K562 (cell line): ENCODE measurements around the gene B3GALT4. TPM values are rescaled to one million over a fixed set of nuclear protein-coding genes. Genes with fewer than 3 reads are reported as not detected.
A peak's percentile ranks its signal among the peaks of the same experiment; 100 is the strongest.

Experiments used
- BACH1 ChIP-seq: fragments of 200-800 bp; sonication (Bioruptor generic); IDR thresholded peaks from 2 replicates; pipeline ENCODE4 v1.6.1; 2016; ENCODE audit warnings: missing genetic modification characterization, missing compliant biosample characterization
- CC2D1A ChIP-seq: fragments of 450-650 bp; IDR thresholded peaks from 2 replicates; pipeline ENCODE4 v1.6.1; 2017; ENCODE audit warnings: mild to moderate bottlenecking
- ETS1 ChIP-seq: conservative IDR thresholded peaks from 2 replicates; pipeline ENCODE4 v1.6.1; 2011; ENCODE audit warnings: low read depth, mild to moderate bottlenecking, low read length; ENCODE audit not compliant: control insufficient read depth
- FOSL1 ChIP-seq: fragments of 200-800 bp; sonication (Bioruptor generic); conservative IDR thresholded peaks from 2 replicates; pipeline ENCODE4 v1.6.1; 2016; ENCODE audit warnings: missing genetic modification characterization, missing compliant biosample characterization
- FOXP1 ChIP-seq: sonication (generic); formaldehyde crosslinking; IDR thresholded peaks from 2 replicates; pipeline ENCODE4 v1.8.0; 2022; ENCODE audit warnings: mild to moderate bottlenecking, missing genetic modification reagents
- GATA2 ChIP-seq: sonication (generic); formaldehyde crosslinking; IDR thresholded peaks from 2 replicates; pipeline ENCODE4 v1.4.0; 2020; ENCODE audit warnings: mild to moderate bottlenecking, missing genetic modification reagents
- ID3 ChIP-seq, 2 experiments: fragments of 250-450 bp in 1 of 2; fragments of 450-650 bp in 1 of 2; sonication (Bioruptor Pico) in 1 of 2; IDR thresholded peaks; 2 replicates each; pipeline versions ENCODE4 v1.6.1 to v1.8.0; 2016 to 2021; ENCODE audit warnings: mild to moderate bottlenecking in 2 of 2, moderate library complexity in 2 of 2, missing compliant biosample characterization in 1 of 2, missing genetic modification characterization in 1 of 2
- NR4A1 ChIP-seq, 2 experiments: fragments of 250-450 bp in 1 of 2; fragments of 450-650 bp in 1 of 2; sonication (Bioruptor Pico) in 1 of 2; IDR thresholded peaks; 2 replicates each; pipeline versions ENCODE4 v1.4.0 to v1.6.1; 2016 to 2020; ENCODE audit warnings: mild to moderate bottlenecking in 2 of 2, missing compliant biosample characterization in 1 of 2, missing genetic modification characterization in 1 of 2, moderate library complexity in 1 of 2
- RBBP5 ChIP-seq: fragments of 200-600 bp; sonication (generic); IDR thresholded peaks from 2 replicates; pipeline ENCODE4 v1.6.1; 2012; ENCODE audit warnings: borderline replicate concordance, mild to moderate bottlenecking, low read length, control low read depth, inconsistent platforms; ENCODE audit not compliant: insufficient read depth, poor library complexity, severe bottlenecking
- SRF ChIP-seq, 2 experiments: fragments of 250-450, 450-650 bp in 1 of 2; sonication (Bioruptor Pico) in 1 of 2; sonication (generic) in 1 of 2; formaldehyde crosslinking; IDR thresholded peaks; 2 replicates each; pipeline versions ENCODE4 v1.5.0 to v1.5.1; 2020 to 2022; ENCODE audit warnings: mild to moderate bottlenecking in 1 of 2, missing genetic modification reagents in 1 of 2
- polyA plus RNA-seq, 8 experiments: library from polyadenylated mRNA; depleted of rRNA in 4 of 8; stranded (reverse) in 5 of 8; unstranded in 3 of 8; fragments of >200 nt; fragmentation: Nextera tagmentation in 2 of 8; fragmentation: Illumina TruSeq in 1 of 8; extraction: Ambion mirVana in 2 of 8; extraction: Trizol in 1 of 8; gene quantifications; 2 replicates each; pipeline versions ENCODE4 v1.2.1 to v1.2.3, GENCODE V29; 2011 to 2014; ENCODE audit warnings: inconsistent platforms in 1 of 8, missing spikeins in 1 of 8
- total RNA-seq, 7 experiments: library from RNA; depleted of rRNA in 6 of 7; stranded (reverse); fragments of >200 nt in 6 of 7; fragmentation: Illumina TruSeq in 2 of 7; extraction: Trizol in 2 of 7; gene quantifications; 2 replicates each; pipeline versions ENCODE4 v1.2.1 to v1.2.3, GENCODE V29; 2011 to 2021; ENCODE audit warnings: low replicate concordance in 1 of 7
- TF ChIP-seq, protein P1 (sequence below): fragments of 150-350 bp; conservative IDR thresholded peaks from 2 replicates; pipeline ENCODE4 v1.6.1; 2014; ENCODE audit warnings: low read length
- TF ChIP-seq, protein P2 (sequence below): fragments of 450-650 bp; IDR thresholded peaks from 2 replicates; pipeline ENCODE4 v1.6.1; 2018; ENCODE audit warnings: mild to moderate bottlenecking, low read depth; ENCODE audit not compliant: partially characterized antibody
- TF ChIP-seq, protein P3 (sequence below), 2 experiments: fragments of 450-650 bp in 1 of 2; sonication (generic) in 1 of 2; formaldehyde crosslinking; conservative IDR thresholded peaks; 2 replicates each; pipeline versions ENCODE4 v1.4.0 to v1.8.1; 2020 to 2022; ENCODE audit warnings: mild to moderate bottlenecking in 1 of 2, missing genetic modification reagents in 1 of 2
- TF ChIP-seq, protein P4 (sequence below): sonication (generic); formaldehyde crosslinking; IDR thresholded peaks from 2 replicates; pipeline ENCODE4 v1.4.0; 2020; ENCODE audit warnings: mild to moderate bottlenecking, missing genetic modification reagents

The B3GALT4 gene
- total and polyA plus RNA-seq, 9 of the 15 experiments (the other 6 are each of a cell fraction or from before 2014, with no cell fraction given), result 0.11 to 1.3 (median 0.53) TPM; not detected in 1

- TF ChIP-seq SRF (CRISPR knock-in tag; IDR thresholded peaks at IDR 0.05), result peak in 1 of 2 experiments; percentile 46; a peak in 1 of 4 replicates
- TF ChIP-seq CC2D1A, result peak; percentile 13; the same call in 1 of the 2 replicates
- TF ChIP-seq, protein P1, sequence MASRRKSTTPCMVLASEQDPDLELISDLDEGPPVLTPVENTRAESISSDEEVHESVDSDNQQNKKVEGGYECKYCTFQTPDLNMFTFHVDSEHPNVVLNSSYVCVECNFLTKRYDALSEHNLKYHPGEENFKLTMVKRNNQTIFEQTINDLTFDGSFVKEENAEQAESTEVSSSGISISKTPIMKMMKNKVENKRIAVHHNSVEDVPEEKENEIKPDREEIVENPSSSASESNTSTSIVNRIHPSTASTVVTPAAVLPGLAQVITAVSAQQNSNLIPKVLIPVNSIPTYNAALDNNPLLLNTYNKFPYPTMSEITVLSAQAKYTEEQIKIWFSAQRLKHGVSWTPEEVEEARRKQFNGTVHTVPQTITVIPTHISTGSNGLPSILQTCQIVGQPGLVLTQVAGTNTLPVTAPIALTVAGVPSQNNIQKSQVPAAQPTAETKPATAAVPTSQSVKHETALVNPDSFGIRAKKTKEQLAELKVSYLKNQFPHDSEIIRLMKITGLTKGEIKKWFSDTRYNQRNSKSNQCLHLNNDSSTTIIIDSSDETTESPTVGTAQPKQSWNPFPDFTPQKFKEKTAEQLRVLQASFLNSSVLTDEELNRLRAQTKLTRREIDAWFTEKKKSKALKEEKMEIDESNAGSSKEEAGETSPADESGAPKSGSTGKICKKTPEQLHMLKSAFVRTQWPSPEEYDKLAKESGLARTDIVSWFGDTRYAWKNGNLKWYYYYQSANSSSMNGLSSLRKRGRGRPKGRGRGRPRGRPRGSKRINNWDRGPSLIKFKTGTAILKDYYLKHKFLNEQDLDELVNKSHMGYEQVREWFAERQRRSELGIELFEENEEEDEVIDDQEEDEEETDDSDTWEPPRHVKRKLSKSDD, result no peak
- TF ChIP-seq ETS1, result peak; percentile 97
- no peak for TF ChIP-seq ID3 (CRISPR knock-in tag; IDR thresholded peaks at IDR 0.05)
- TF ChIP-seq ID3 (tag; IDR thresholded peaks at IDR 0.05), result peak; percentile 79
- TF ChIP-seq, protein P2, sequence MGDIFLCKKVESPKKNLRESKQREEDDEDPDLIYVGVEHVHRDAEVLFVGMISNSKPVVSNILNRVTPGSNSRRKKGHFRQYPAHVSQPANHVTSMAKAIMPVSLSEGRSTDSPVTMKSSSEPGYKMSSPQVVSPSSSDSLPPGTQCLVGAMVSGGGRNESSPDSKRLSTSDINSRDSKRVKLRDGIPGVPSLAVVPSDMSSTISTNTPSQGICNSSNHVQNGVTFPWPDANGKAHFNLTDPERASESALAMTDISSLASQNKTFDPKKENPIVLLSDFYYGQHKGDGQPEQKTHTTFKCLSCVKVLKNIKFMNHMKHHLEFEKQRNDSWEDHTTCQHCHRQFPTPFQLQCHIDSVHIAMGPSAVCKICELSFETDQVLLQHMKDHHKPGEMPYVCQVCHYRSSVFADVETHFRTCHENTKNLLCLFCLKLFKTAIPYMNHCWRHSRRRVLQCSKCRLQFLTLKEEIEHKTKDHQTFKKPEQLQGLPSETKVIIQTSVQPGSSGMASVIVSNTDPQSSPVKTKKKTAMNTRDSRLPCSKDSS, result no peak
- TF ChIP-seq RBBP5, result peak; percentile 85
- 0 out of 2 replicates have a peak, but pooled peaks have one; percentile 24 for TF ChIP-seq FOSL1
- peak; percentile 81; the same call in 1 of the 2 replicates for TF ChIP-seq FOXP1 (CRISPR knock-in tag)
- TF ChIP-seq, protein P3, sequence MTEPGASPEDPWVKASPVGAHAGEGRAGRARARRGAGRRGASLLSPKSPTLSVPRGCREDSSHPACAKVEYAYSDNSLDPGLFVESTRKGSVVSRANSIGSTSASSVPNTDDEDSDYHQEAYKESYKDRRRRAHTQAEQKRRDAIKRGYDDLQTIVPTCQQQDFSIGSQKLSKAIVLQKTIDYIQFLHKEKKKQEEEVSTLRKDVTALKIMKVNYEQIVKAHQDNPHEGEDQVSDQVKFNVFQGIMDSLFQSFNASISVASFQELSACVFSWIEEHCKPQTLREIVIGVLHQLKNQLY (CRISPR knock-in tag; conservative IDR thresholded peaks at IDR 0.05), result no peak; a peak in 1 of 4 replicates
- TF ChIP-seq, protein P4, sequence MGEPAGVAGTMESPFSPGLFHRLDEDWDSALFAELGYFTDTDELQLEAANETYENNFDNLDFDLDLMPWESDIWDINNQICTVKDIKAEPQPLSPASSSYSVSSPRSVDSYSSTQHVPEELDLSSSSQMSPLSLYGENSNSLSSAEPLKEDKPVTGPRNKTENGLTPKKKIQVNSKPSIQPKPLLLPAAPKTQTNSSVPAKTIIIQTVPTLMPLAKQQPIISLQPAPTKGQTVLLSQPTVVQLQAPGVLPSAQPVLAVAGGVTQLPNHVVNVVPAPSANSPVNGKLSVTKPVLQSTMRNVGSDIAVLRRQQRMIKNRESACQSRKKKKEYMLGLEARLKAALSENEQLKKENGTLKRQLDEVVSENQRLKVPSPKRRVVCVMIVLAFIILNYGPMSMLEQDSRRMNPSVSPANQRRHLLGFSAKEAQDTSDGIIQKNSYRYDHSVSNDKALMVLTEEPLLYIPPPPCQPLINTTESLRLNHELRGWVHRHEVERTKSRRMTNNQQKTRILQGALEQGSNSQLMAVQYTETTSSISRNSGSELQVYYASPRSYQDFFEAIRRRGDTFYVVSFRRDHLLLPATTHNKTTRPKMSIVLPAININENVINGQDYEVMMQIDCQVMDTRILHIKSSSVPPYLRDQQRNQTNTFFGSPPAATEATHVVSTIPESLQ (CRISPR knock-in tag), result peak; percentile 21; the same call in 1 of the 2 replicates
- TF ChIP-seq GATA2, result no peak
- TF ChIP-seq BACH1 (tag), result no peak
- 0 out of 2 replicates have a peak, but pooled peaks have one; percentile 7 for TF ChIP-seq NR4A1 (CRISPR knock-in tag; IDR thresholded peaks at IDR 0.05)
- peak; percentile 44; the same call in 1 of the 2 replicates for TF ChIP-seq NR4A1 (tag; IDR thresholded peaks at IDR 0.05)
Observed at GRCh38 chr6:33276864-33277662, at the start of gene B3GALT4 (continued).
